Mucosa of descending colon (tissue), 3 donors: ENCODE results near the gene STRN4. TPM values are rescaled to one million over a fixed set of nuclear protein-coding genes. Genes with fewer than 3 reads are reported as not detected.

Experiments
- ATAC-seq: fragments of 200-7000 bp; cut with Tn5 transposase; one replicate; pipeline ENCODE4 v1.9.1; 2020; ENCODE audit warnings: mild to moderate bottlenecking, moderate library complexity
- DNase-seq, 3 donors: peaks; one replicate each; pipeline ENCODE4 v3.0.0-alpha.2; 2020
- H3K36me3 ChIP-seq: fragments of 200-600 bp; one replicate; pipeline ENCODE4 v1.8.0; 2021; ENCODE audit warnings: low read depth, mild to moderate bottlenecking
- H3K4me1 ChIP-seq: fragments of 200-600 bp; one replicate; pipeline ENCODE4 v1.8.0; 2021; ENCODE audit warnings: low read depth, mild to moderate bottlenecking
- H3K4me3 ChIP-seq: fragments of 200-600 bp; one replicate; pipeline ENCODE4 v1.8.0; 2021; ENCODE audit warnings: mild to moderate bottlenecking
- H3K9me3 ChIP-seq: fragments of 200-600 bp; one replicate; pipeline ENCODE4 v1.8.0; 2021; ENCODE audit warnings: mild to moderate bottlenecking
- intact Hi-C, 2 donors: fragments of 100-400 bp; cut with DNase I in 1 of 2; cut with micrococcal nuclease in 1 of 2; formaldehyde crosslinking; loops; one replicate each; pipeline versions ENCODE4 v1.11.0 to v1.11.1; 2022; cut with DNase I, micrococcal nuclease
- total RNA-seq, 3 donors: library from RNA; stranded (reverse); fragmentation: NEBNext Ultra II Directional in 2 of 3; extraction: Animal tissue kit (Norgen Biotek cat#: 25700) in 2 of 3; gene quantifications; one replicate each; pipeline versions ENCODE4 v1.2.1 to v1.2.4, GENCODE V29; 2021 to 2023
- TF ChIP-seq, protein P1 (sequence below): fragments of 200-600 bp; IDR thresholded peaks from one replicate; pipeline ENCODE4 v1.8.0; 2022; ENCODE audit warnings: antibody characterized with exemption, mild to moderate bottlenecking
- donor health status: DM: no; HTN: no; CAD: no; lungs with moderate emphysema.
- donor health status: DM: no; HTN: no; CAD: no.
- donor health status: DM: no; HTN: yes; CAD: no.

Gene STRN4
- total RNA-seq, 3 donors from 2014 or later, result 68.3 to 79.2 (median 73.7) TPM

DNA sequence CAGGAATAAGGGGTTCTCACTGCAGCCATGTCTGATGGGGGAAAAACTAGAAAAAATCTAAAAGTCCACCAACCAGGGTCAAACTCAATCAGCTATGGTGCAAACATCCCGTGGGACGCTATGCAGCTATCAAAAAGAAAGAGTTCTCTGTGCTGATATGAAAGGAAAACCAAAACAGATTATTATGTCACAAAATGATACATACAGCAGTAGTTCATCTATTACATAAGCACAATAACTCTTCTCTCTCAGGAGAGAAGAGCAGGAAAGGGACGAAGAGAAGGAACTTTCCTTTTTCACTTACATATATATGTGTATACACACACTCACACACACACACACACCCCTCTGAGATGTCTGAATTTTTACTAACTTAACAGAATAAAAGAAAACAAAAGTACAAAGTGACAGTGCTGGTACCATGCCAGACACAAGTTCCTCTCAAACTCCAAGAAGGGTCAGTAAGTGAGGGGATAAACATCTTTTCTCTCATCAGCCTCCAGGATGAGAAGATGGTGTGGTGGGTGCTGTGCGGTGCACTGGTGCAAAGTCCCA lies 3.2 kb downstream of the STRN4 start:
- ATAC-seq (no peak), DNase-seq (no peak)
- intact Hi-C loops, result no loop called here
- H3K4me1 ChIP-seq, result peaks cover 19% of the 10 kb centered on the region
- TF ChIP-seq, protein P1, sequence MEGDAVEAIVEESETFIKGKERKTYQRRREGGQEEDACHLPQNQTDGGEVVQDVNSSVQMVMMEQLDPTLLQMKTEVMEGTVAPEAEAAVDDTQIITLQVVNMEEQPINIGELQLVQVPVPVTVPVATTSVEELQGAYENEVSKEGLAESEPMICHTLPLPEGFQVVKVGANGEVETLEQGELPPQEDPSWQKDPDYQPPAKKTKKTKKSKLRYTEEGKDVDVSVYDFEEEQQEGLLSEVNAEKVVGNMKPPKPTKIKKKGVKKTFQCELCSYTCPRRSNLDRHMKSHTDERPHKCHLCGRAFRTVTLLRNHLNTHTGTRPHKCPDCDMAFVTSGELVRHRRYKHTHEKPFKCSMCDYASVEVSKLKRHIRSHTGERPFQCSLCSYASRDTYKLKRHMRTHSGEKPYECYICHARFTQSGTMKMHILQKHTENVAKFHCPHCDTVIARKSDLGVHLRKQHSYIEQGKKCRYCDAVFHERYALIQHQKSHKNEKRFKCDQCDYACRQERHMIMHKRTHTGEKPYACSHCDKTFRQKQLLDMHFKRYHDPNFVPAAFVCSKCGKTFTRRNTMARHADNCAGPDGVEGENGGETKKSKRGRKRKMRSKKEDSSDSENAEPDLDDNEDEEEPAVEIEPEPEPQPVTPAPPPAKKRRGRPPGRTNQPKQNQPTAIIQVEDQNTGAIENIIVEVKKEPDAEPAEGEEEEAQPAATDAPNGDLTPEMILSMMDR, result no peak
- H3K9me3 ChIP-seq, result no peaks in the 10 kb centered on the region
- H3K4me3 ChIP-seq, result no peak overlapping the region
- H3K36me3 ChIP-seq, result no peaks in the 10 kb centered on the region

DNA sequence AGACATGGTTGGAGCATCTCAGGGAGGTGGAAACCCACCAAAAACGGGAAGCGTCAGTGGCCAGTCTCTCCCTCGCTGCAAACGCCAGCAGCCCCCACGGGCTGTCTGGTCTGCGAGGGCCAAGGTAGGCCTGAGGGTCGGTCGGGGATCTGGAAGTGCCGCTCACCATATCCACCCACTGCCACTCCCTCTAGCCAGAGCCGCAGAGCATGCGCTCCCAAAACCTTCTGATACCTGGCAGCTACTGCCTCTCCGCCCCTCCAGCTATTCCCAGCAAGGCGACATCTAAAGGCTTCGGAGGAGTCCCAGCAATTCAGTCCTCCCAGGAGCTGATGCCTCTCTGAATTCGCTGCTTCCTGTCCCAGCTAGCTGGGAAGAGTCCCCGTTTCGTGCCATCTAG lies 4.8 kb downstream of the STRN4 start:
- intact Hi-C loops, result no loop called here
- peaks cover 14% of the 10 kb centered on the region for H3K4me1 ChIP-seq
- H3K9me3 ChIP-seq, result no peaks in the 10 kb centered on the region
- ATAC-seq (no peak), DNase-seq (no peak)
- no peaks in the 10 kb centered on the region for H3K36me3 ChIP-seq
- TF ChIP-seq, protein P1, result no peak
- H3K4me3 ChIP-seq, result no peak overlapping the region

DNA sequence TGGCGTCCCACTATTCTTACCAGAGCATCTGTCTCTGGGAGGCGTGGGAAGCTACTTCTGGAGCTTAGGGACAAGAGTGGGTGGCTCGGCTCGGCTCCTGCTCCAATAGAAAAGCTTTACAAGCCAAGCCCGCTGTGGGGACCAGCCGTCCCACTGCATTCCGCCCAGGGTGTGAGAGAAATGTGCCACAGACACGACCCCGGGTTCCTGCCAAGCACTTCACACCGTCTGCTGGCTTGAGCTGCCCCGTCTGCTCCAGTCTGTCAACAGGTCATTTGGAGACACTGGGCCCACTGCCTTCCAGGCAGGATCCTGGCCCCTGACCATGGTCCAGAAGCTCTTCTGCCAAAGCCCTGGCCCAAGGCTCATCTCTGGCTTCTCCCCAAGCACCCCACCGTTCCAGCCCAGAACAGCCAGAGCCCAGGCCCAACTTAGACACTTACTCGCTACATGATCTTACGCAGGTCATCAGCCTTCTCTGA lies 6.9 kb downstream of the STRN4 start:
- TF ChIP-seq, protein P1, result no peak
- ATAC-seq (peak; percentile 20), DNase-seq (peak in 1 of 3 donors; percentile 52)
- H3K9me3 ChIP-seq, result no peaks in the 10 kb centered on the region
- H3K4me3 ChIP-seq, result no peak overlapping the region
- intact Hi-C loops, result no loop called here
- H3K4me1 ChIP-seq, result peaks cover 5% of the 10 kb centered on the region
- H3K36me3 ChIP-seq, result no peaks in the 10 kb centered on the region

DNA sequence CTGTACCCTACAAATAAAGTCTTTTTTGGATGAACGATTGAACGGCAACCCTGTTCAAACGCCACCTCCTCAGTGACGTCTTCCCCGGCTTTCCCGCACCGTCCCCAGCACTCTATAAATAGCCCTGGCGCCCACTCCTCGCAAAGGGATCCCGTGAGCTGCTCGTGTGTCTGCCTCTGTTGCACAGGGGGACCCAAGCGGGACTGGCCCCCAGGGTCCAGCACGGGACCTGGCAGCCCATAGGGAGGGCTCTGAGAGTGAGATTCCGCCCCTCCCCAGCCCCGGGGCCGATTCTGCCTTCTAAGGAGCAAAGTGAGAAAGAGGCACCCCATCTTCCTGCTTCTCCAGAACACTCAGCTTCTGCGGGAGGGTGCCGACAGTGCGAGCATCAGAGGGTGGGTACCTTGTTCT lies 8.5 kb downstream of the STRN4 start:
- intact Hi-C loops, result no loop called here

DNA sequence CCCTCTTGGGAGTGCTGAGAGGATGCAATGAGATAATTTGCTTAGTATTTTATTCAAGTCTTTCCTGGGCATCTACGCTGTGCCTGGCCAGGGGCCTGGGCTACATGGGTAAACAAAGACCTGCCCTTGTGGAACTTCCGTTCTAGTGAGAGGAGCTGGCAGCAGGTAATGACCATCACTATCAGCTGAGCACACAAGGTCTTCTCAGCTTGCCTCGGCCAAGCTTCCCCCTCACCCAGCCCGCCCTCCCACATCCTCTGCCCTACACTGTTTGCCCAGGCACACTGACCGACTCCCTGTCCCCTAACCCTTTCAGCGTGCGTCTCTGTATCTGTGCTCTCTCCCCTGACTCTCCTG lies 9.0 kb downstream of the STRN4 start:
- ATAC-seq (no peak), DNase-seq (no peak)
- intact Hi-C loops, result no loop called here
- no peak overlapping the region for H3K4me3 ChIP-seq
- TF ChIP-seq, protein P1, result no peak
- H3K9me3 ChIP-seq, result no peaks in the 10 kb centered on the region
- H3K36me3 ChIP-seq, result peaks cover 3% of the 10 kb centered on the region
- no peaks in the 10 kb centered on the region for H3K4me1 ChIP-seq

More for the DNA sequence above, 8.5 kb downstream of the STRN4 start:
- no peak for DNase-seq
- ATAC-seq, result no peak
- TF ChIP-seq, protein P1, result no peak
- no peaks in the 10 kb centered on the region for H3K4me1 ChIP-seq
- H3K9me3 ChIP-seq, result no peaks in the 10 kb centered on the region
- peaks cover under 1% of the 10 kb centered on the region for H3K36me3 ChIP-seq
- no peak overlapping the region for H3K4me3 ChIP-seq
